Loucy (cell line): Measurements from ENCODE around the gene EMILIN3.

Experiments used
- H2AFZ ChIP-seq: fragments of 200-600 bp; sonication (generic); 2 replicates; pipeline ENCODE4 v1.6.0; 2016; ENCODE audit warnings: antibody characterized with exemption, mild to moderate bottlenecking, low read length, moderate library complexity
- H3F3A ChIP-seq: fragments of 200-600 bp; 2 replicates; pipeline ENCODE4 v1.6.0; 2016; ENCODE audit warnings: antibody characterized with exemption, low read depth, mild to moderate bottlenecking
- H3K27me3 ChIP-seq: fragments of 200-600 bp; sonication (generic); 2 replicates; pipeline ENCODE4 v1.6.1; 2014; ENCODE audit warnings: low read length, mild to moderate bottlenecking; ENCODE audit not compliant: insufficient read depth, poor library complexity, severe bottlenecking
- H3K36me3 ChIP-seq: fragments of 200-600 bp; sonication (generic); 2 replicates; pipeline ENCODE4 v1.6.1; 2016; ENCODE audit warnings: low read length; ENCODE audit not compliant: insufficient read depth
- H3K4me1 ChIP-seq: fragments of 200-600 bp; sonication (generic); 2 replicates; pipeline ENCODE4 v1.5.1; 2014; ENCODE audit warnings: low read length, mild to moderate bottlenecking; ENCODE audit not compliant: insufficient read depth, poor library complexity, severe bottlenecking
- H3K4me2 ChIP-seq: fragments of 200-600 bp; sonication (generic); 2 replicates; pipeline ENCODE4 v1.6.0; 2014; ENCODE audit warnings: antibody characterized with exemption, low read length, low read depth, mild to moderate bottlenecking; ENCODE audit not compliant: poor library complexity, severe bottlenecking
- H3K4me3 ChIP-seq: fragments of 200-600 bp; sonication (generic); 2 replicates; pipeline ENCODE4 v1.5.1; 2014; ENCODE audit warnings: low read length, mild to moderate bottlenecking, mixed read lengths; ENCODE audit not compliant: poor library complexity, severe bottlenecking
- H3K79me2 ChIP-seq: fragments of 200-600 bp; sonication (generic); 2 replicates; pipeline ENCODE4 v1.6.1; 2014; ENCODE audit warnings: low read length; ENCODE audit not compliant: insufficient read depth
- H3K9ac ChIP-seq: fragments of 200-600 bp; sonication (generic); 2 replicates; pipeline ENCODE4 v1.6.0; 2014; ENCODE audit warnings: mild to moderate bottlenecking, low read depth, low read length, moderate library complexity; ENCODE audit not compliant: poor library complexity, severe bottlenecking
- H3K9me2 ChIP-seq: fragments of 200-600 bp; sonication (generic); replicated peaks from 2 replicates; pipeline ENCODE4 v1.6.1; 2016; ENCODE audit warnings: low read depth, low read length, mixed read lengths
- H3K9me3 ChIP-seq: fragments of 200-600 bp; sonication (generic); 2 replicates; pipeline ENCODE4 v1.6.1; 2014; ENCODE audit warnings: mild to moderate bottlenecking, antibody characterized with exemption, low read length, low read depth; ENCODE audit not compliant: insufficient read depth
- H4K20me1 ChIP-seq: fragments of 200-600 bp; sonication (generic); 2 replicates; pipeline ENCODE4 v1.6.0; 2014; ENCODE audit warnings: antibody characterized with exemption, low read length, mild to moderate bottlenecking; ENCODE audit not compliant: insufficient read depth, poor library complexity, severe bottlenecking
- CTCF ChIP-seq: fragments of 200-600 bp; sonication (generic); conservative IDR thresholded peaks from 2 replicates; pipeline ENCODE4 v1.5.1; 2014; ENCODE audit warnings: mild to moderate bottlenecking, antibody characterized with exemption, low read length
- EZH2phosphoT487 ChIP-seq: fragments of 200-600 bp; IDR thresholded peaks from 2 replicates; pipeline ENCODE4 v1.6.1; 2018; ENCODE audit warnings: antibody characterized with exemption, mild to moderate bottlenecking, moderate library complexity, borderline replicate concordance

Gene EMILIN3

GRCh38 chr20:41375846-41376245 is 9.2 kb upstream of the EMILIN3 start:
- no peak overlapping the region for H2AFZ ChIP-seq
- H3K9ac ChIP-seq, result no peak overlapping the region
- H3K79me2 ChIP-seq, result no peaks in the 10 kb centered on the region
- H3K4me1 ChIP-seq, result peaks cover 14% of the 10 kb centered on the region
- no peaks in the 10 kb centered on the region for H4K20me1 ChIP-seq
- no peaks in the 10 kb centered on the region for H3K36me3 ChIP-seq
- H3K4me2 ChIP-seq, result no peak overlapping the region
- TF ChIP-seq EZH2phosphoT487, result no peak
- no peak for TF ChIP-seq CTCF
- no peak overlapping the region for H3K4me3 ChIP-seq
- no peaks in the 10 kb centered on the region for H3K27me3 ChIP-seq
- H3K9me3 ChIP-seq, result no peaks in the 10 kb centered on the region
- H3K9me2 ChIP-seq, result no peaks in the 10 kb centered on the region
- H3F3A ChIP-seq, result no peaks in the 10 kb centered on the region

- Histone ChIP-seq H3K79me2 (no peaks in the 10 kb centered on the region), H3K9me3 (no peaks in the 10 kb centered on the region), H3F3A (no peaks in the 10 kb centered on the region), H3K36me3 (no peaks in the 10 kb centered on the region), H3K9me2 (no peaks in the 10 kb centered on the region), H4K20me1 (no peaks in the 10 kb centered on the region), H3K9ac (no peak overlapping the region), H3K27me3 (no peaks in the 10 kb centered on the region), H3K4me3 (no peak overlapping the region), H3K4me1 (no peaks in the 10 kb centered on the region), H3K4me2 (no peak overlapping the region), H2AFZ (no peak overlapping the region)
- TF ChIP-seq CTCF (no peak), EZH2phosphoT487 (no peak)
These were observed 7.6 kb upstream of the EMILIN3 start for GRCh38 chr20:41373931-41374920.

- H3K27me3 ChIP-seq, result no peaks in the 10 kb centered on the region
These were observed 6.7 kb upstream of the EMILIN3 start for GRCh38 chr20:41373251-41373783.

More at GRCh38 chr20:41373251-41373783, 6.7 kb upstream of the EMILIN3 start:
- no peak overlapping the region for H3K9ac ChIP-seq
- no peak overlapping the region for H3K4me2 ChIP-seq
- no peak overlapping the region for H3K4me3 ChIP-seq
- no peaks in the 10 kb centered on the region for H3F3A ChIP-seq
- no peaks in the 10 kb centered on the region for H3K4me1 ChIP-seq
- TF ChIP-seq EZH2phosphoT487 (no peak), CTCF (no peak)
- H3K36me3 ChIP-seq, result no peaks in the 10 kb centered on the region
- H4K20me1 ChIP-seq, result no peaks in the 10 kb centered on the region
- H3K9me2 ChIP-seq, result no peaks in the 10 kb centered on the region
- H2AFZ ChIP-seq, result no peak overlapping the region
- no peaks in the 10 kb centered on the region for H3K9me3 ChIP-seq
- H3K79me2 ChIP-seq, result no peaks in the 10 kb centered on the region
